H4 (cell line): ENCODE results near the gene KRTCAP2. TPM values are rescaled to one million over a fixed set of nuclear protein-coding genes. Genes with fewer than 3 reads are reported as not detected.
"Not testable (repeated sequence)": the region's sequence is repeated elsewhere in the genome, so short reads cannot be mapped to it uniquely, and the experiment has no call there.

Experiments
- DNase-seq: peaks from one replicate; pipeline ENCODE4 v3.0.0-alpha.2; 2015; ENCODE audit warnings: low spot score
- total RNA-seq: library from RNA; depleted of rRNA; stranded (reverse); fragments of >200 nt; shearing (Covaris generic); gene quantifications from 2 replicates; pipeline ENCODE4 v1.2.3, GENCODE V29; 2014

Gene KRTCAP2
- total RNA-seq, 1 experiment from 2014 or later, result 140 TPM

DNA sequence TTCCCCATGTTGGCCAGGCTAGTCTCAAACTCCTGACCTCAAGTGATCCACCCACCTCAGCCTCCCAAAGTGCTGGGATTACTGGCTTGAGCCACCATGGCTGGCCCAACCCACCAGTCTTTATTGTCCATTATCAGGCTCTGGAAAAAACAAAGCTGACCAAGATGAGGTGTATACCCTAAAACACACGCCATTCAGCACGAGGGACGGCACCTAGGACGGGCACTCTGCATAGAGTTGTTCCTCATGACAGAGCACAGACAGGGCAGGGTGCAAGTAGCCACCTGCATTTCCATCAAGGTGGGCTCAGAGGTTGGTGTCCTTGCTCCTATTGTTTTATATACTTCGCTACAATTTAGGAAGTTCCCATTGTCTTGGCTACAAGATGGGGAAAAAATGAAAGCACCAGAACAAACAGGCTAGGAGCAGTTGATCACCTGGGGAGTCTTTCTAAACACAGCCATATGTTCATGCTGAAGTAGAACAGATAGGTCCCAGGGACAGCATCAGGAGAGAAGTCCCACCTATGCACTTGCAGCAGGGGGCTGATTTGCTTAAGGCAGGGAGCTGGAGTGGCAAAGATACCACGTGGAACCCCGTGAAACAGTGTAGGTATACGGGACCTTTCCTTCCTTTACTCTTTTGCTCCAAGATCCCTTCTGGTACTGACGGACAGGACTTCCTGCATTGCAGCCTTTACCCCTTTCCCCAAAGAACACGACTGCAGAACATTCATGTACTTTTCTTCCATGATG lies 4.5 kb downstream of the KRTCAP2 start:
- DNase-seq, result no peak

DNA sequence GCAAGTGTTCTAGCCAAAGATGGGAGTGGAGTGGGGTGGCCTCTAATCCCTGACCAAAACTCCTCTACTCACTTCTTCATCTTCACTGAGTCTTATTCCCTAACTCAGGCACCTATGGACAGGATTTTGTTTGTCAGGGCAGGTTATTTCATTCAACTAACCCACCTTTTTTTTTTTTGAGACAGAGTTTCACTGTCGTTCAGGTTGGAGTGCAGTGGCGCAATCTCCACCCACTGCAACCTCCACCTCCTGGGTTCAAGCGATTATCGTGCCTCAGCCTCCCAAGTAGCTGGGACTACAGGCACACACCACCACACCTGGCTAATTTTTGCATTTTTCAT lies 5.0 kb downstream of the KRTCAP2 start:
- DNase-seq, result not testable (repeated sequence)

DNA sequence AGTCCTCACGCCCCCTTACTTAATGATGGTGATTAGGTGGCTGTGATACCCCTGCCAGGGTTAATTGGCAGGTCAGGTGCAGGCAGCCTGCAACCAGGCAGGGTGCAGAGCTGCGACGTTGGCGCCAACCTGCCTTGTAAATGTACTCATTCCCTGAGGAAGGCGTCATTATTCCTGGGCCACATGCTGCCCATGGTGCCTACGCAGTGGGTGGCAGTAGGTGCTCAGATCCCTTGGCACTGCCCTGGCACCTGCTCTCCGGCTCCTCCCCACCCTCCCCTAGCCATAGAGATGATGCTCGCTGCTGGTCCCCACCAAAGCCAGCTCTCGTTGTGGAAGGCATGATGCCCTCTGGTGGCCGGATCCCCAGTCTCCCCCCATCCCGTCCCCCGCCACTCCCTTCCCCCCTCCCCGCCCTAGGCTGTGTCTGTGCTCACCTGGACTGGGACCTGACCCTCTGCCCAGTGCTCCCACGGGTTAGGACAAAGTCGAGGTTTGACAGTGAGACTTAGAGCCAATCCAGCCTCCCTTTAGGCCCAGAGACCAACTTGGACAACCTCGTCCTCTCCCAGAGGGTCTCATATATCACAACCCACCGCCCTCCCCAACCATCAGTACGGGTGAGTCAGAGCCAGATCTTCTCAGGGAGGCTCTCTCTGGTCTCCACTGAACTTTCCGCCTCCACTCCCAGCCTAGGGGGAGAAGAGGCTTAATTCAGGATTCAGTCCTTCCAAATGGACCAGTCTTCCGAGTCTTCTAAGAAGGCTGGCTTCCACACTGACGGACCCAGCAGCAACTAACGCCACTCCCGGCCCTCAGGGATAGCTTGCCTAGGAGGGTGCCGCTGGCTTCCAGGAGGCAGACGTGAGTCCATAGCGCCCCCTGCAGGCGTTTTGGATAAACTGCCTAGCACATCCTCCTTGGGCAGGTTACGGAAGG lies 5.7 kb downstream of the KRTCAP2 start:
- DNase-seq, result peak; percentile 80

DNA sequence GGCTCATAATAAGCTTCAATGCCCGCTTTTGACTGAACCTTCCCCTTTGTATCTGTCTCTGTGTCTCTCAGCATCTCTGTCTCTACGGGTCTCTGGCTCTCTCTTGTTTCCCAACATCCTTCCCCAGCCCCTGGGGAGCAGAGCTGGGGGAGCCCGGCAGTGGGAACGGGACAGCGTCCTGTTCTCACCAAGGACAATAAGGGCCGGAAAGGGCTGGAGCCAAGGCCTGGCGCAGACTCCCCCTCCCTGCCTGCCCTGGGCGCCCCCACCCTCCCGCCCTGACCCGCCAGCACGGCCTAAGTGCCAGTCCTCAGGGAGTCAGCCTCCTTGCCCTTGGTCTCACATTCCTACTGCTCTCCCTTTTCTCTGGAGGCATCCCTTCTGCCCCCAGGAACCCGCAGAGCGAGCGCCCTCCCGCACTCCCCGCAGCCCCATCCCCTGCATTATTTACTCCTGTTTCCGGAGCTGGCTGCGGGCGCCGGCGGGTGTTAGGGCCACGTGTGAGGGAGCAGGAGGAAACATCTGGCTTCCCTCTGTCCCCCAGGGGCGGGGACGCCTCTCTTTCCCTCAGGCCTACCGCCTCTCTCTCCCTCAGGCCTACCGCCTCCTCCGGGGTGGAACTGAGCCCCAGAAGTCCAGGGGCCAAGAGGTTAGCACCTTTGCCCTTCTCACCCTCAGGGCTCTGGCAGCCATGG lies 6.5 kb downstream of the KRTCAP2 start:
- DNase-seq, result no peak

DNA sequence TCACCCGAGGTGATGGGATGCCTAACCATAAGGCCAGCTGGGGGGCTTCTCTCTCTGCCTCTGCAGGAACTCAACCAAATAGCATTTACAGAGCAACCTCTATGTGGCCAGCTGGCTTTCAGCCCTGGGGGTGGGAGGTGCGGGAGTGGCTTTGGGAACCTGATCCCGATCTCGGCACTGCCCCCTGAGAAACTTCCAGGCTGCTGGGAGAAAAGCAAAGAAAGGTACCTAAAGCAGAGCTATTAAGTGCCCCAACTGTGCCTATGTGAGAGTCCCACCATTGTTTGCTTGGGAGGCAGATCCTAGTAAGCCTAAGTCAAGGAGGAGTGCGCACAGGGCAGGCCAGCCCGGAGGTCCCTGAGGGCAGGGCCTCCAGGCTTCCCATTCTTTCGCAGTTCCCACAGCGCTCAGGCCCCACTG lies 7.0 kb downstream of the KRTCAP2 start:
- DNase-seq, result no peak

DNA sequence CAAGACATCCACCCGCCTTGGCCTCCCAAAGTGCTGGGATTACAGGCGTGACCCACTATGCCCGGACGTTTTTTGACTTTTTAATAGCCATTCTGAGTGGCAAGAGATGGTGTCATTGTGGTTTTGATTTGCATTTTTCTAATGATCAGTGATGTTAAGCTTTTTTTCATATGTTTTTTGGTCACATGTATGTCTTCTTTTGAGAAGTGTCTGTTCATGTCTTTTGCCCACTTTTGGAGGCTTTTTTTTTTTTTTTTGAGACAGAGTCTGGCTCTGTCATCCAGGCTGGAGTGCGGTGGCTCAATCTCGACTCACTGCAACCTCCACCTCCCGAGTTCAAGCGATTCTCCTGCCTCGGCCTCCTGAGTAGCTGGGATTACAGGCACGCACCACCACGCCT lies 8.5 kb downstream of the KRTCAP2 start:
- not testable (repeated sequence) for DNase-seq

DNA sequence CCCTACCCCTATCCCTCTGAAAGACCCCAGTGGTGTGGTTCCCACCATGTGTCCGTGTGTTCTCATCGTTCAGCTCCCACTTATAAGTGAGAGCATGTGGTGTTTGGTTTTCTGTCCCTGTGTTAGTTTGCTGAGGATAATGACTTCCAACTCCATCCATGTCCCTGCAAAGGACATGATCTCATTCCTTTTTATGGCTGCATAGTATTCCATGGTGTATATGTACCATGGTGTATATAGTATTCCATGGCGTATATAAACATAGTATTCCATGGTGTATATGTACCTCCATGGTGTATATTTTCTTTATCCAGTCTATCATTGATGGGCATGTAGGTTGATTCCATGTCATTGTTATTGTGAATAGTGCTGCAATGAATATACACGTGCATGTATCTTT lies 9.3 kb downstream of the KRTCAP2 start:
- not testable (repeated sequence) for DNase-seq

DNA sequence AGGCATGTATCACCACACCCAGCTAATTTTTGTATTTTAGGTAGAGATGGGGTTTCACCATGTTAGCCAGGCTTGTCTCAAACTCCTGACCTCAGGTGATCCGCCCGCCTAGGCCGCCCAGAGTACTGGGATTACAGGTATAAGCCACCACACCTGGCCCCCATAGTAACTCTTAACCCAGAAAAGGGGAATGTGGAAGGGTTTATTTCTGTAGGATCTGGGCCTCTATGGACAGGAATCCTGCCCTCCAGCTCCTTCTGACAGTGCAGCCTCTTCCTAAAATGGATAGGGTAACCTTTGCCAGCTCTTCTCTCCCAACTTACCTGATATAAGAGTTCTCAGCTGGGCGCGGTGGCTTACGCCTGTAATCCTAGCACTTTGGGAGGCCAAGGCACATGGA lies 10.5 kb downstream of the KRTCAP2 start:
- DNase-seq, result not testable (repeated sequence)

DNA sequence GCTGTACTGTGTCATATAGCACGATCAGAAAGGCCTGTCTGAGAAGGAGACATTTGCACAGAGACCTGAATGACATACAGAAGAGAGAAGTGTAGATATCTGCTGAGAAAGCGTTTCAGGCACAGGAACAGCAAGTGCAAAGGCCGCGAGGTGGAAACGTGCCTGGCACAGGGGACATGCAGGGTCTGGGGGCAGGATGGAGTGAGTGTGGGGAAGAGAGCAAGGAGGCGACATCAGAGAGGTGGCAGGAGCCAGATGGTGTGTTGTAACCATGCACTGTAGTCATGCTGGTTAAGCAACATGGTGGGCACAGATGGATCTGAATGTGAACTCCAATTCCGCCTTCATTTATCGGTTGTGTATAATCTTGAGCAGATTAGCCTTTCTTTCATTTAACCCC lies 13.0 kb downstream of the KRTCAP2 start:
- DNase-seq, result no peak

DNA sequence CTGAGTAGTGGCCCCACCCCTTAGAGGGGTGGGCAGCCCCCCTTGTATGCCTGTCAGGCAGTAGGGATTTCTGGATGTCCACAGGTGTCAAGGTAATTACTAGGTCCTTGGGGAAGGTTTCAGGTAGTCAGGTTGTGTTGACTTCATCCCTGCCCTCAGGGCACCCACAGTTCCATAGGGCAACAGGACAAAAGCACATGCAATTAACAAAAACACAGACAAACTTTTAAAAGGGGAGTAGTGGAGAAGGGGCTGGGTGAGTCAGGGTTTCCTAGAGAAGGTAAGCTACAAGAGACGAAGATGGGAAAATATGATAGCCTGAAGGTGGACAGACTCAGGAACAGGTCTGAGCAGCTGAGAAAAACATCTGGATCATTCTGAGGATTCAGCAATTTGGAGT lies 14.1 kb downstream of the KRTCAP2 start:
- no peak for DNase-seq

DNA sequence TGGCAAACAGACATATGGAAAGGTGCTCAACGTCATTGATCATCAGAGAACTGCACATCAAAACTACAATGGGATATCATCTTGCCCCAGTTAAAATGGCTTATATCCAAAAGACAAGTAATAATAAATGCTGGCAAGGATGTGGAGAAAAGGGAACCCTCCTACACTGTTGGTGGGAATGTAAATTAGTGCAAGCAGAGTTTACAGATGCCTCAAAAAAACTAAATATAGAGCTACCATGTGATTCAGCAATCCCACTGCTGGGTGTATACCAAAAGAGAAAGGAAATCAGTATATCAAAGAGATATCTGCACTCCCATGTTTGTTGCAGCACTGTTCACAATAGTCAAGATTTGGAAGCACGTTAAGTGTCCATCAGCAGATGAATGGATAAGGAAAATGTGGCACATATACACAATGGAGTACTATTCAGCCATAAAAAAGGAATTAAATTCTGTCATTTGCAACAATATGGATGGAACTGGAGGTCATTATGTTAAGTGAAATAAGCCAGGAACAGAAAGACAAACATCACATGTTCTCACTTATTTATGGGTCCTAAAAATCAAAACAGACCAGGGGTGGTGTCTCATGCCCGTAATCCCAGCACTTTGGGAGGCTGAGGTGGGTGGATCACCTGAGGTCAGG lies 17.0 kb downstream of the KRTCAP2 start:
- DNase-seq, result not testable (repeated sequence)

DNA sequence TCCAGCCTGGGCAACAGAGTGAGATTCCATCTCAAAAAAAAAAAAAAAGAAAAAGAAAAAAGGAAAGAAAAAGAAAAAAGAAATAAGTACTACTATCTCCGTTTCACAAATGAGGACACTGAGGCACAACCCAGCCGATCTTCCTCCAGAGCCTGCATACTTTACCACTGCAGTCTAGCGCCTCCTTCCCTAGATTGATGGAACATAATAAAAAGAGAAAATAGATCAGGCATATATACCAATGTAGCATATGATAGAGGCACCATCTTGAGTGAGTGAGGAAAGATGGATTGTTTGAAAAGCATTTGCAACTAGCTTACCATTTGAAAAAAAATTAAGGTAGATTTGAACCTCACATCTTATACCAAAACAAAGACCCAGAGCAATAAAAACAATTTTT lies 27.6 kb downstream of the KRTCAP2 start:
- DNase-seq, result no peak

DNA sequence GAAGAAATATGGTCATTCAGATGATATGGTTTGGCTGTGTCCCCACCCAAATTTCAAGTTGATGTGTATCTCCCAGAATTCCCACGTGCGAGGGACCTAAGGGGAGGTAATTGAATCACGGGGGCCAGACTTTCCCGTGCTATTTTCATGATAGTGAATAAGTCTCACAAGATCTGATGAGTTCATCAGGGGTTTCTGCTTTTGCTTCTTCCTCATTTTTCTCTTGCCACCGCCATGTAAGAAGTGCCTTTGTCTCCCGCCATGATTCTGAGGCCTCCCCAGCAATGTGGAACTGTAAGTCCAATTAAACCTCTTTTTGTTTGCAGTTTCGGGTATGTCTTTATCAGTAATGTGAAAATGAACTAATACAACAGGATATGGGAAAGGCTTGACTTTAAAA lies 31.4 kb downstream of the KRTCAP2 start:
- DNase-seq, result no peak

DNA sequence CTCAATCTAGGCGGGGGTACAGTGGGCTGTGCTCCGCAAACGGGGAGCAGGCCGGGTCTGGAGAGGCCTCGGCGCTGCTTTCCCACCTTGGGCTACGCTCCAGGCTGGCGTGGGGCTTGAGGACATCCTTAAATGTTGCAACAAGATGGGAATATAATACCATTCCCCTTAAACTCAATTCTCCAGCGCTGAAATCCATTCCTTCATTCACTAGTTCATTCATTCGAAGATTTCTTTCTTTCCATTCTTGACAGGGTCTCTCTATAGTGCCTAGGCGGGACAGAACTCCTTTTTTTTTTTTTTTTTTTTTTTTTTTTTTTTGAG lies 32.5 kb downstream of the KRTCAP2 start:
- DNase-seq, result no peak

DNA sequence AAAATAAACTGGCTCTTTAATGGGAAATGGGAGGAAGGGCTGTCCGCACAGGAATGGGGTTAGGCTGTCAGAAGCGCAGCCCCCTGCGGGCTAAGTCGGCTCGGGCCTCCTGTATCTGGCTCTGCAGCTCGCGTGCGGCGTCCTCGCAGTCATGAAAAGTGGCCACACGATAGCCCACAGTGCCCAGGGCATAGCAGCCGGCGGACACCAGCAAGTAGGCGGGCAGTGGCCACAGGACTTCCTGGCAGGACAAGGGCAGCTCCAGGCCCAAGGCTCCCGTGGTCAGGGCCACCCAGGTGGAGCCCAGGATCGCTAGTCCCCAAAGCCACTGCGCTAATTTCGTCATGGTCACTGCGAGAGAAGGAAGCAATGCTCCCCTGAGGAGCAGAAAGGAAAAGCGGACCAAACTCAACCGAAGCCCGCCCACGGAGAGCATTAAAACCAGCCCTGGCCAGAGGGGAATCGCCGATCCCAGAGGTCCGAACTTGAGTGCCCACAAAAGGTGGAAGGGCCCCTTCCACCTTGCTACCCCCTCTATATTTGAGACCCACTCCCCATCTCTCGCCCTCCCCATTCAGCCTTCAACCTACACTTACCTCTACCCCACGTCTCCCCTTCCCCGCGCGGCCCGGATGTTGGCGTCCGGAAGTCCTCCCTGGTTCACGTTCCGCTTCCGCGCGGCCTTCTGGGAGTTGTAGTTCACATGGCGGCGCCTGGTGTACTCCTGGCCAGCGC lies 33.0 kb downstream of the KRTCAP2 start, which contains the start of gene DPM3:
Gene DPM3 (minus strand): TSS at position 637 of the 735 bp plus-strand sequence. CDS start 291 bp downstream, at position 346.
- DNase-seq, result peak; percentile 74

DNA sequence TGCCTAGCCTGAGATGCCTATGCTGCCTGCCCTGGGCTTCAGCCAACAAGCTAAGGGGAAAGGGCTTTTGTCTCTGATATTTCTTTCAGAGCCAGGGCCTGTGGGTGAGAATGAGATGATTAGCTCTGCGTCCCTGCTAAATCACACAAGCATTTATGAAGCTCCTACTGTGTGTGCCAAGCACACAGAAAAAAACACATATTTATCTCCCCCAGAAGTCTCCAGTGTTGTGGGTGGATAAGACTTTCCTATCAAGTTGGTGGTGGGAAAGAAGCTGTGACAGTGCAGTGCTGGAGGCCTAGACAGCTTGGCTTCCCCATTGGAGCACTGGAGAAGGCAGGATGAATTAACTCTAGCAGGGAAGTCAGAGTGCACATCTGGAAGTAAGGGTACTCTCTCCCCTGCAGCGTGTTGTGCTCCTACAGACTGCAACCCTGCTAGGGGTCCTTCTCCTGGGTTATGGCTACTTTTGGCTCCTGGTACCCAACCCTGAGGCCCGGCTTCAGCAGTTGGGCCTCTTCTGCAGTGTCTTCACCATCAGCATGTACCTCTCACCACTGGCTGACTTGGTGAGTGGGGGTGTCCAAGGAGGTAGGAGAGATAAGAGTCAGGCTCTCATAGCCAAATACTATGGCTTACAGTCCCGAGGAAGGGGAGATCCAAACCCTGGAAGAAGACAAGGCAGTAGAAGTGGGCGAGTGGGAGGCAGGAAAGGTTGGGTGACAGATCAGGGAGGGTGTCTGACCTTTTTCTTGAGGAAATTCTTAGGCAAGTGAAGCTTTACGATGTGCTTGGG lies 35.8 kb downstream of the KRTCAP2 start:
- no peak for DNase-seq

DNA sequence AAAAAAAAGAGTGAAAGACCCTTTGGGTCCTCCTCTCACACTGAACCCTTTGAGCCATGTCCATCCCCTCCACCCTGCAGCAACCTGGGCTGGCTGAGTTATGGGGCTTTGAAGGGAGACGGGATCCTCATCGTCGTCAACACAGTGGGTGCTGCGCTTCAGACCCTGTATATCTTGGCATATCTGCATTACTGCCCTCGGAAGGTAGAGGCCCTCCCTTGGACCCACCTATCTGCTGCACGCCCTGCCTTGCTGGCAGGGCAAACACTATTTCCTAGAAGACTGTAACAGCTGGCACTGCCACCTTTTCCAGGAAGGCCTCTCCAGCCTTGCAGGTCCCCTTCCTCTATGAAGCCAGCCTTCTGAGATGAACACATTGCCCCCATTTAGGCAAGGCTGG lies 36.4 kb downstream of the KRTCAP2 start:
- DNase-seq, result no peak

DNA sequence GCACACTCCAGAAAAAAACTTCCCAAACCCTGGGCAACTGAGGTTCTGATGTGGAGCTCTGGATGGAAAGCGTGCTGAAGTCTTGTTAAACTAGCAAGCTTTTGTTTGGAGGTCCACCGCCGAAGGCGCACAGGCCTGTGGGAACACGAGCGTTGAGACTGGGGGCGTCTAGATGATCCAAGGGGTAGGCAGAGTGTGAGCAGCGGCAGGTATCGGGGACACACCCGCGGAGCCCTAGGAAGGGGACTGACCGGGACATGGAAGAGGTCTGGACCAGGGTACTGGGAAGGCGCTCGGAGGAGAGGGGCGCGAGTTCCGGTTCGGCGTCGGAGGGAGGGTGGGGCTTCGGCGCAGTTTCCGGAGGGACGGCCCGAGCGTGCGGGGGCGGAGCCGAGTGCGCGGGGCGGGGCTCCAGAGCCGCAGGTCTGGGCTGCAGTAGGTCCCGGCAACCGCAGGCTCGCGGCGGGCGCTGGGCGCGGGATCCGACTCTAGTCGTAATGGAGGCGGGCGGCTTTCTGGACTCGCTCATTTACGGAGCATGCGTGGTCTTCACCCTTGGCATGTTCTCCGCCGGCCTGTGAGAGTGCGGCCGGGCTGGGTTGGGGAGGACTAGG lies 37.6 kb downstream of the KRTCAP2 start, which contains the start of gene SLC50A1:
Gene SLC50A1 (plus strand): TSS at position 438 of the 614 bp plus-strand sequence. CDS start 60 bp downstream, at position 498.
- peak; percentile 86 for DNase-seq

DNA sequence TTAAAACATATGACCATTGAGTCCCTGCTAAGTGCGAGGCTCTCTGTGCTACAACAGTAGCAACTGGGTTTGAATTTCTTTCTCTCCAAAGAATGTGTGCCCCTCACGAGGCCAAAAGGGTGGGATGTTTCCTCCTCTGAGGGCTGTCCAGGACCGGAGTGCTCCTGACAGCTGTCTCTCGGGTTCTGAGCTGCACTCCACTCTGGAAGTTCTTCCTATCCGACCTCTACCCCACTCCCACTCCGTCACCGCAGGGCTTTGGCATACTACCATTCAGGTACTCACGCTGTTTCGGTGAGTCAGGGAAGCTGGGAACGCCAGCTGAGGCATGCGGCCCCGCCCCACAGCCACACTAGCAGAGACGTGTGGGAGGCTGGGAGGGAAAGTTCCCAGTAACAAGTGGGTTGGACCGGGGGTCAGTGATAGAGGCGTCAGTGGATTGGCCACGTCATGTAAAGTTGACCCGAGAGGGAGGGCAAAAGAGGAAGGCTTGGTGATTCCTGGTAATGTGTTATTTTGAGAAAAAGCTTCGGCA lies 38.2 kb downstream of the KRTCAP2 start:
- peak; percentile 95 for DNase-seq
